B cell (primary cell): Measurements from ENCODE around the gene DBP.

Experiments used
- CTCF ChIP-seq: fragments of 200-600 bp; IDR thresholded peaks from one replicate; pipeline ENCODE4 v1.8.0; 2022; ENCODE audit warnings: antibody characterized with exemption, mild to moderate bottlenecking
- EZH2 ChIP-seq: IDR thresholded peaks from 2 replicates; pipeline ENCODE4 v1.6.1; 2012; ENCODE audit warnings: borderline replicate concordance, low read depth, mild to moderate bottlenecking, moderate library complexity, low read length; ENCODE audit not compliant: insufficient read depth, poor library complexity, severe bottlenecking

DNA sequence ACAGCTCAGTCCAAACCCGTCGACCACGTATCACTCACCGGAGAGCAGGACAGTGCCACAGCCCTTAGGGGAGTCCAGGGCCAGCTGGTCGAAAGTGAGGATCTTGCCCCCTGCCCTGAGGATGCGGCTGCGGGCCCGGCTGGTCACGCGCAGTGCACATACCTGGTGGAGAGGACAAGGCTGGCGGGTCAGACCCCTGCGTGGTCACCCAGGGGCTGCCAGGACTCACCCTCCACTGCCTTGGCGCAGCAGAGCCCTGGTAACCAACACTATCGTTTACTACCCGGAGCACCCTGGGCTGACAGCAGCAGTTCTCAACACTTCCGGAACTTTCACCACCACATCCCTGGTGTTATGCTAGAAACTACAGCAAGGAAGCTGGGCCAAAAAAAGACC is 21.1 kb downstream of the DBP start:
- TF ChIP-seq EZH2 (no peak), CTCF (no peak)
